Osteocyte (in vitro differentiated cells): ENCODE data around the gene SHKBP1. TPM values are rescaled to one million over a fixed set of nuclear protein-coding genes. Genes with fewer than 3 reads are reported as not detected.
"Not testable (repeated sequence)": the region's sequence is repeated elsewhere in the genome, so short reads cannot be mapped to it uniquely, and the experiment has no call there.

Experiments used
- DNase-seq: peaks from one replicate; pipeline ENCODE4 v3.0.0; 2021; ENCODE audit warnings: mixed read lengths; ENCODE audit not compliant: unreplicated experiment; ENCODE audit errors: extremely low spot score
- H3K27ac Mint-ChIP-seq: one replicate; pipeline ENCODE4 v1.8.0; 2021; ENCODE audit warnings: mild to moderate bottlenecking, mixed read lengths; ENCODE audit not compliant: unreplicated experiment
- H3K27me3 Mint-ChIP-seq: one replicate; pipeline ENCODE4 v1.8.0; 2021; ENCODE audit warnings: mixed read lengths; ENCODE audit not compliant: unreplicated experiment
- H3K36me3 Mint-ChIP-seq: one replicate; pipeline ENCODE4 v1.8.0; 2021; ENCODE audit warnings: mixed read lengths; ENCODE audit not compliant: unreplicated experiment
- H3K4me1 Mint-ChIP-seq: one replicate; pipeline ENCODE4 v1.8.0; 2021; ENCODE audit warnings: mixed read lengths; ENCODE audit not compliant: unreplicated experiment
- H3K4me3 Mint-ChIP-seq: one replicate; pipeline ENCODE4 v1.8.0; 2021; ENCODE audit warnings: mild to moderate bottlenecking, moderate library complexity, mixed read lengths; ENCODE audit not compliant: unreplicated experiment
- H3K9me3 Mint-ChIP-seq: one replicate; pipeline ENCODE4 v1.8.0; 2021; ENCODE audit warnings: mixed read lengths; ENCODE audit not compliant: unreplicated experiment
- CTCF ChIP-seq: fragments of 200-600 bp; sonication (generic); IDR thresholded peaks from 2 replicates; pipeline ENCODE4 v1.5.0; 2021; ENCODE audit warnings: antibody characterized with exemption, mild to moderate bottlenecking, moderate library complexity
- total RNA-seq: library from RNA; stranded (reverse); gene quantifications from 2 replicates; pipeline ENCODE4 v1.2.1, GENCODE V29; 2021

Gene SHKBP1
- total RNA-seq, 1 donor from 2014 or later: 53.8 TPM

GRCh38 chr19:40559394-40559793, 17.3 kb upstream of the SHKBP1 start:
- DNase-seq: no peak
- Mint-ChIP-seq H3K4me1 (no peaks in the 10 kb centered on the region), H3K4me3 (no peak overlapping the region), H3K27me3 (peaks cover 58% of the 10 kb centered on the region), H3K9me3 (no peaks in the 10 kb centered on the region), H3K36me3 (no peaks in the 10 kb centered on the region), H3K27ac (no peak overlapping the region)
- TF ChIP-seq CTCF: no peak

- DNase-seq: no peak
- no peak overlapping the region for H3K4me3 Mint-ChIP-seq
- no peak for TF ChIP-seq CTCF
- no peaks in the 10 kb centered on the region for H3K4me1 Mint-ChIP-seq
- H3K27me3 Mint-ChIP-seq: peaks cover 56% of the 10 kb centered on the region
- no peaks in the 10 kb centered on the region for H3K36me3 Mint-ChIP-seq
- no peaks in the 10 kb centered on the region for H3K9me3 Mint-ChIP-seq
- no peak overlapping the region for H3K27ac Mint-ChIP-seq
These were observed 16.6 kb upstream of the SHKBP1 start for GRCh38 chr19:40560092-40560507.

GRCh38 chr19:40561947-40562346, 14.7 kb upstream of the SHKBP1 start:
- Mint-ChIP-seq H3K27ac (no peak overlapping the region), H3K9me3 (no peaks in the 10 kb centered on the region), H3K4me3 (no peak overlapping the region), H3K4me1 (no peaks in the 10 kb centered on the region), H3K36me3 (no peaks in the 10 kb centered on the region), H3K27me3 (peaks cover 60% of the 10 kb centered on the region)
- DNase-seq: no peak
- no peak for TF ChIP-seq CTCF

- not testable (repeated sequence) for H3K36me3 Mint-ChIP-seq, H3K9me3 Mint-ChIP-seq, H3K4me3 Mint-ChIP-seq, H3K4me1 Mint-ChIP-seq, H3K27ac Mint-ChIP-seq, DNase-seq
- H3K27me3 Mint-ChIP-seq: peaks cover 62% of the 10 kb centered on the region
These were observed 12.1 kb upstream of the SHKBP1 start for GRCh38 chr19:40564535-40564934.

GRCh38 chr19:40565355-40565754, 11.3 kb upstream of the SHKBP1 start:
- H3K36me3 Mint-ChIP-seq: no peaks in the 10 kb centered on the region
- no peak overlapping the region for H3K27ac Mint-ChIP-seq
- peaks cover 56% of the 10 kb centered on the region for H3K27me3 Mint-ChIP-seq
- DNase-seq: no peak
- H3K9me3 Mint-ChIP-seq: no peaks in the 10 kb centered on the region
- no peak overlapping the region for H3K4me3 Mint-ChIP-seq
- peaks cover 7% of the 10 kb centered on the region for H3K4me1 Mint-ChIP-seq
- no peak for TF ChIP-seq CTCF

GRCh38 chr19:40565910-40566495, 10.7 kb upstream of the SHKBP1 start:
- Mint-ChIP-seq H3K9me3 (no peaks in the 10 kb centered on the region), H3K4me1 (peaks cover 12% of the 10 kb centered on the region), H3K27ac (no peak overlapping the region), H3K4me3 (no peak overlapping the region), H3K27me3 (peaks cover 52% of the 10 kb centered on the region), H3K36me3 (no peaks in the 10 kb centered on the region)
- DNase-seq: no peak
- no peak for TF ChIP-seq CTCF
